Fibroblast of skin of right quadriceps (primary cell): ENCODE measurements around the gene SLC39A9.
A peak's percentile ranks its signal among the peaks of the same experiment; 100 is the strongest.
"Not testable (repeated sequence)": the region's sequence is repeated elsewhere in the genome, so short reads cannot be mapped to it uniquely, and the experiment has no call there.

Experiments used
- DNase-seq: peaks from one replicate; pipeline ENCODE4 v3.0.0-alpha.2; 2013

Gene SLC39A9

GRCh38 chr14:69428289-69428998 lies 30.0 kb downstream of the SLC39A9 start:
- no peak for DNase-seq

DNA sequence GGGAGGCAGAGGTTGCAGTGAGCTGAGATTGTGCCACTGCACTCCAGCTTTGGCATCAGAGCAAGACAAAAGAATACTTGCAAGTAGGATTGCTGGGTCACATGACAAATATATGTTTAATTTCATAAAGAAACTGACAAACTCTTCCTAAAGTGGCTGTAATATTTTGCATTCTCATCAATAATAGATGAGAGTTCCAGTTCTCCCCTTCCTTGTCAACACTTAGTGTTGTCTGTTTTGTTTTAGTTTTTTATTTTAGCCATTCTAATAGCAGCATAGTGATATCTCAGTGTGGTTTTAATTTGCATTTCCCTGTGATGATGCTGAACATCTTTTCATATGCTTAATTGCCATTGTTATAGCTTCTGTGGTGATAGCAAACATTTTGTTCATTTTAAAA lies 31.2 kb downstream of the SLC39A9 start:
- no peak for DNase-seq

GRCh38 chr14:69430306-69430939 lies 31.9 kb downstream of the SLC39A9 start:
- no peak for DNase-seq

GRCh38 chr14:69432364-69432763 lies 33.9 kb downstream of the SLC39A9 start:
- no peak for DNase-seq

- DNase-seq, result no peak
Measured at GRCh38 chr14:69439521-69440270, 41.2 kb downstream of the SLC39A9 start.

GRCh38 chr14:69441948-69442347 lies 43.5 kb downstream of the SLC39A9 start:
- peak; percentile 5 for DNase-seq

- DNase-seq, result peak; percentile 11
Measured at GRCh38 chr14:69443296-69443805, 44.9 kb downstream of the SLC39A9 start.

DNA sequence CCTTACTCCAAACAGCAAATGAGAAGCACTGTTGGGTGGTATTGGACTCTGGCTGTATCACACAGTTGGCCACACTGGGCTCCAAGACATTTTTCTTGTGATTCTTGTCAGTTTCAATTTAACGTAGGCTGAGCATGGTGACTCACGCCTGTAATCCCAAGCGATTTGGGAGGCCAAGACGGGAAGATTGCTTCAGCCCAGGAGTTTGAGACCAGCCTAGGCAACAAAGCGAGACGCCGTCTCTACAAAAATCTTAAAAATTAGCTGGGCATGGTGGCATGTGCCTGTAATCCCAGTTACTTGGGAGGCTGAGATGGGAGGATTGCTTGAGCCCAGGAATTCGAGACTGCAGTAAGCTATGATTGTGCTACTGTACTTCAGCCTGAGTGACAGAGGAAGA lies 50.7 kb downstream of the SLC39A9 start:
- DNase-seq, result no peak

GRCh38 chr14:69451941-69452340 lies 53.4 kb downstream of the SLC39A9 start:
- no peak for DNase-seq

DNA sequence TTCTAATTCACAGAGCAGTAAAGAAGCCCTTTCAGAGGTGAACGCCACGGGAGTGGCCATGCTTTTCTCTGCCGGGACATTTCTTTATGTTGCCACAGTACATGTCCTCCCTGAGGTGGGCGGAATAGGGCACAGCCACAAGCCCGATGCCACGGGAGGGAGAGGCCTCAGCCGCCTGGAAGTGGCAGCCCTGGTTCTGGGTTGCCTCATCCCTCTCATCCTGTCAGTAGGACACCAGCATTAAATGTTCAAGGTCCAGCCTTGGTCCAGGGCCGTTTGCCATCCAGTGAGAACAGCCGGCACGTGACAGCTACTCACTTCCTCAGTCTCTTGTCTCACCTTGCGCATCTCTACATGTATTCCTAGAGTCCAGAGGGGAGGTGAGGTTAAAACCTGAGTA lies 59.9 kb downstream of the SLC39A9 start:
- no peak for DNase-seq

GRCh38 chr14:69459122-69459521 lies 60.6 kb downstream of the SLC39A9 start:
- DNase-seq, result no peak

- DNase-seq, result peak; percentile 86
Measured at GRCh38 chr14:69460093-69460701, 61.7 kb downstream of the SLC39A9 start.

DNA sequence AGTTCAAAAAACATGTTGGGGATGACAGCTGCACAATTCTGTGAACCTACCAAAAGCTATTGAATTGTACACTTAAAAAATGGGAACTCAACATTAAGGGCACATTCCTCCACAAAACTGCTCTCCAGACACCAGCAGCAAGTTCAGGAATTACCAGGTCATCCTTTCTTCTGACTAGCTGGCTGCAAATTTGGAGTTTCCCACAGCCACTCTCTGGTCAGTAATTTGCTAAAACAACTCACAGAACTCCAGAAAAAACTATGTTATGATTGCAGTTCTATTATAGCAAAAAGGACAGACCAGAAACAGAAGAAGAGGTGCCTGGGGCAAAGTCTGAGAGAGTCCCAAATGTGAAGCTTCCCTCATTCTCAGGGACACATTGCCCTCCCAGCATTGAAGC lies 65.9 kb downstream of the SLC39A9 start:
- peak; percentile 8 for DNase-seq

- peak; percentile 91 for DNase-seq
Measured at GRCh38 chr14:69464829-69465228, 66.3 kb downstream of the SLC39A9 start.

GRCh38 chr14:69468949-69469348 lies 70.5 kb downstream of the SLC39A9 start:
- DNase-seq, result no peak

GRCh38 chr14:69471436-69471835 lies 72.9 kb downstream of the SLC39A9 start:
- no peak for DNase-seq

- DNase-seq, result no peak
Measured at GRCh38 chr14:69471916-69472315, 73.4 kb downstream of the SLC39A9 start.

GRCh38 chr14:69473260-69473659 lies 74.8 kb downstream of the SLC39A9 start:
- no peak for DNase-seq

DNA sequence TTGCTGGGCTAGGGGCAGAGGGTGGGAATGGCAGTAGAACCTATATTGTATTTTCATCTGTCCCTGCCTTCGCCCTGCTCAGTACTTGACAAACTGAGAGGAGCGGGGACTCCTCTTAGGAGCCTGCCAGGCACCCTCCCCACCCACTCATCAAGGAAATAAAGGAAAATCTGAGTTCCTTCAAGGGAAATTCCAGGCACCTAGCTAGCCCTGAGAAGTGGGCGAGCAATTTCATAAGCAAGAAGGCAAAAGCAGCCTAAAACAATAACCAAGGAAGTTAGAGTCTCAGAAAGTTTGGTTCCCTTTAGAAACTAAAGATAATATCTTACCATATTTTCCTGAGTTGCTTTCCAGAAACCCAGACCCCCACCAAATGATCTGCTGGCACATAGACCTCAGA lies 75.5 kb downstream of the SLC39A9 start:
- no peak for DNase-seq

DNA sequence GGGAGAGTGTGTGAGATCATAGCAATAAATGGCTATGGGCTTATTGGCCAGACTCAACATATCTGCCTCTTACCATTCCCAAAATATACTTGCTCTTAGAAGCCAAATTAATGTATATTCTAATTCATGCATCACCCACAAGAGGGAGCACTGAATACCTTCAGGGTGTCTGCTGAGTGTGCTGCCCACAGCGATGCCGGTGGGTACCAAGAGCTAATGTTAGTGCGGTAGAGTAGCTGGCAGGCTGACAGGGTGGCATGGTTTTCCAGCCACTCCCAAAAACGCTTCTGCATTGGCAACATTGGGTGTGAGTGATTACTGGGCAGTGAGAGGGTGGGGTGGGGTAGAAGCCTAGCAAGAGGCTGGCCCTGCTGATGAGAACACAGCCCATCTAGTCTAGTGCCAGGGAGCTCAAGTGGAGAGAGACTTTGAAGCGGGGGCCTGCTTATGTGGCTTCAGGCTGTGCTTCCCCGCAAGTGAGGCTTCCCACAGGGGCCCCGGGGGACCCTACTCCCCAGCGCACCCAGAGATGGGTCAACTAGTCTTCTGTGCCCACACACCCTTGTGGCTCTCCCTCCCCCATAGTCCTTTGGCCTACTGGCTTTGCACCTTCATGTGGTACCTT lies 76.8 kb downstream of the SLC39A9 start:
- no peak for DNase-seq

GRCh38 chr14:69476824-69477450 lies 78.4 kb downstream of the SLC39A9 start:
- not testable (repeated sequence) for DNase-seq

GRCh38 chr14:69478055-69478454 lies 79.6 kb downstream of the SLC39A9 start:
- not testable (repeated sequence) for DNase-seq
